ENCODE data around the gene ABCB1. TPM values are rescaled to one million over a fixed set of nuclear protein-coding genes. Genes with fewer than 3 reads are reported as not detected.

Gene ABCB1
- total RNA-seq (2014; rRNA removed; shearing (Covaris generic)) = 3.0 and 4.9 TPM in 2 replicates

GRCh38 chr7:87600130-87601124 is at the start of gene ABCB1:
TSS of gene ABCB1 (minus strand) at chr7:87600884. CDS start at chr7:87600184, 700 bp downstream.
- H3K27me3 ChIP-seq (replicated peaks) = peaks cover 54% of the 10 kb centered on the region
- H3K4me3 ChIP-seq = peak within 1 kb of the TSS; percentile 36
- H3K9me3 ChIP-seq (replicated peaks) = no peaks in the 10 kb centered on the region
- H3K4me1 ChIP-seq (replicated peaks) = peaks cover 12% of the 10 kb centered on the region
- H3K27ac ChIP-seq = no peak within 1 kb of the TSS
- DNase-seq (ENCODE audit: low read depth in 1 of 2, low spot score in 2 of 2) = peak; percentile 43 to 49
- no peaks in the 10 kb centered on the region for H3K36me3 ChIP-seq

- Histone ChIP-seq H3K4me1 (replicated peaks) (no peaks in the 10 kb centered on the region), H3K36me3 (no peaks in the 10 kb centered on the region), H3K27ac (no peak overlapping the region), H3K4me3 (no peak overlapping the region), H3K9me3 (replicated peaks) (no peaks in the 10 kb centered on the region), H3K27me3 (replicated peaks) (no peaks in the 10 kb centered on the region)
- no peak for DNase-seq (ENCODE audit: low read depth in 1 of 2, low spot score in 2 of 2)
These were observed 47.6 kb upstream of the ABCB1 start for GRCh38 chr7:87648316-87648715.

GRCh38 chr7:87645446-87645845 is 44.8 kb upstream of the ABCB1 start:
- no peaks in the 10 kb centered on the region for H3K4me1 ChIP-seq (replicated peaks)
- no peaks in the 10 kb centered on the region for H3K9me3 ChIP-seq (replicated peaks)
- no peak for DNase-seq (ENCODE audit: low read depth in 1 of 2, low spot score in 2 of 2)
- H3K27ac ChIP-seq = no peak overlapping the region
- no peaks in the 10 kb centered on the region for H3K36me3 ChIP-seq
- no peaks in the 10 kb centered on the region for H3K27me3 ChIP-seq (replicated peaks)
- H3K4me3 ChIP-seq = no peak overlapping the region

GRCh38 chr7:87635921-87636320 is 35.2 kb upstream of the ABCB1 start:
- H3K36me3 ChIP-seq = no peaks in the 10 kb centered on the region
- no peak for DNase-seq (ENCODE audit: low read depth in 1 of 2, low spot score in 2 of 2)
- H3K27me3 ChIP-seq (replicated peaks) = no peaks in the 10 kb centered on the region
- H3K27ac ChIP-seq = no peak overlapping the region
- H3K9me3 ChIP-seq (replicated peaks) = no peaks in the 10 kb centered on the region
- H3K4me1 ChIP-seq (replicated peaks) = no peaks in the 10 kb centered on the region
- H3K4me3 ChIP-seq = no peak overlapping the region

GRCh38 chr7:87628780-87629569 is 28.3 kb upstream of the ABCB1 start:
- peaks cover 16% of the 10 kb centered on the region for H3K4me1 ChIP-seq (replicated peaks)
- DNase-seq (ENCODE audit: low read depth in 1 of 2, low spot score in 2 of 2) = peak in 1 of 2 experiments; percentile 10
- no peak overlapping the region for H3K27ac ChIP-seq

GRCh38 chr7:87627634-87627994 is 26.9 kb upstream of the ABCB1 start:
- Histone ChIP-seq H3K36me3 (no peaks in the 10 kb centered on the region), H3K27me3 (replicated peaks) (peaks cover 10% of the 10 kb centered on the region; the same call in 1 of the 2 replicates), H3K4me1 (replicated peaks) (peaks cover 16% of the 10 kb centered on the region), H3K4me3 (peak overlapping the region; percentile 53), H3K27ac (no peak overlapping the region), H3K9me3 (replicated peaks) (no peaks in the 10 kb centered on the region)
- DNase-seq (ENCODE audit: low read depth in 1 of 2, low spot score in 2 of 2) = no peak

More at GRCh38 chr7:87628780-87629569, 28.3 kb upstream of the ABCB1 start:
- no peaks in the 10 kb centered on the region for H3K9me3 ChIP-seq (replicated peaks)
- no peaks in the 10 kb centered on the region for H3K36me3 ChIP-seq
- peak overlapping the region; percentile 53 for H3K4me3 ChIP-seq
- peaks cover 10% of the 10 kb centered on the region; the same call in 1 of the 2 replicates for H3K27me3 ChIP-seq (replicated peaks)

- Histone ChIP-seq H3K36me3 (no peaks in the 10 kb centered on the region), H3K4me3 (no peak overlapping the region), H3K27ac (no peak overlapping the region), H3K27me3 (replicated peaks) (peaks cover 9% of the 10 kb centered on the region; the same call in 1 of the 2 replicates), H3K4me1 (replicated peaks) (peaks cover 16% of the 10 kb centered on the region), H3K9me3 (replicated peaks) (no peaks in the 10 kb centered on the region)
- no peak for DNase-seq (ENCODE audit: low read depth in 1 of 2, low spot score in 2 of 2)
These were observed 24.4 kb upstream of the ABCB1 start for GRCh38 chr7:87625101-87625500.

- H3K4me1 ChIP-seq (replicated peaks) = peaks cover 16% of the 10 kb centered on the region
- DNase-seq (ENCODE audit: low read depth in 1 of 2, low spot score in 2 of 2) = no peak
These were observed 23.9 kb upstream of the ABCB1 start for GRCh38 chr7:87624628-87625027.

GRCh38 chr7:87615197-87615596 is 14.5 kb upstream of the ABCB1 start:
- no peaks in the 10 kb centered on the region for H3K9me3 ChIP-seq (replicated peaks)
- no peaks in the 10 kb centered on the region for H3K4me1 ChIP-seq (replicated peaks)
- no peak overlapping the region for H3K4me3 ChIP-seq
- no peak overlapping the region for H3K27ac ChIP-seq
- no peak for DNase-seq (ENCODE audit: low read depth in 1 of 2, low spot score in 2 of 2)
- H3K27me3 ChIP-seq (replicated peaks) = no peaks in the 10 kb centered on the region; the same call in none of the 2 replicates
- no peaks in the 10 kb centered on the region for H3K36me3 ChIP-seq

More at GRCh38 chr7:87624628-87625027, 23.9 kb upstream of the ABCB1 start:
- H3K27me3 ChIP-seq (replicated peaks) = 0 out of 2 replicates have a peak, but pooled peaks cover 6% of the 10 kb centered on the region
- H3K4me3 ChIP-seq = no peak overlapping the region
- no peak overlapping the region for H3K27ac ChIP-seq
- H3K9me3 ChIP-seq (replicated peaks) = no peaks in the 10 kb centered on the region
- H3K36me3 ChIP-seq = no peaks in the 10 kb centered on the region

GRCh38 chr7:87609916-87610315 is 9.2 kb upstream of the ABCB1 start:
- Histone ChIP-seq H3K4me1 (replicated peaks) (no peaks in the 10 kb centered on the region), H3K36me3 (no peaks in the 10 kb centered on the region), H3K27ac (no peak overlapping the region), H3K27me3 (replicated peaks) (peaks cover 10% of the 10 kb centered on the region), H3K9me3 (replicated peaks) (no peaks in the 10 kb centered on the region), H3K4me3 (no peak overlapping the region)
- DNase-seq (ENCODE audit: low read depth in 1 of 2, low spot score in 2 of 2) = no peak

GRCh38 chr7:87608431-87608830 is 7.7 kb upstream of the ABCB1 start:
- Histone ChIP-seq H3K27ac (no peak overlapping the region), H3K9me3 (replicated peaks) (no peaks in the 10 kb centered on the region), H3K27me3 (replicated peaks) (peaks cover 19% of the 10 kb centered on the region), H3K4me3 (no peak overlapping the region), H3K4me1 (replicated peaks) (no peaks in the 10 kb centered on the region), H3K36me3 (no peaks in the 10 kb centered on the region)
- no peak for DNase-seq (ENCODE audit: low read depth in 1 of 2, low spot score in 2 of 2)

- Histone ChIP-seq H3K9me3 (replicated peaks) (no peaks in the 10 kb centered on the region), H3K36me3 (no peaks in the 10 kb centered on the region), H3K4me1 (replicated peaks) (peaks cover 9% of the 10 kb centered on the region), H3K27ac (no peak overlapping the region), H3K27me3 (replicated peaks) (peaks cover 45% of the 10 kb centered on the region), H3K4me3 (no peak overlapping the region)
- no peak for DNase-seq (ENCODE audit: low read depth in 1 of 2, low spot score in 2 of 2)
These were observed 3.6 kb upstream of the ABCB1 start for GRCh38 chr7:87604264-87604663.

GRCh38 chr7:87599336-87599735 is 1.3 kb downstream of the ABCB1 start:
- Histone ChIP-seq H3K9me3 (replicated peaks) (no peaks in the 10 kb centered on the region), H3K36me3 (no peaks in the 10 kb centered on the region), H3K4me3 (no peak overlapping the region), H3K27me3 (replicated peaks) (peaks cover 54% of the 10 kb centered on the region), H3K27ac (no peak overlapping the region), H3K4me1 (replicated peaks) (peaks cover 12% of the 10 kb centered on the region)
- peak in 1 of 2 experiments; percentile 16 for DNase-seq (ENCODE audit: low read depth in 1 of 2, low spot score in 2 of 2)

Data from SJSA1 (cell line).